HG03060 (cell line): Measurements from ENCODE around the gene MPG.

Experiments
- ATAC-seq: cut with Tn5 transposase; IDR thresholded peaks from one replicate; pipeline ENCODE4 v1.9.1; 2021; ENCODE audit warnings: low read depth, moderate number of reproducible peaks; ENCODE audit not compliant: unreplicated experiment

MPG gene

DNA sequence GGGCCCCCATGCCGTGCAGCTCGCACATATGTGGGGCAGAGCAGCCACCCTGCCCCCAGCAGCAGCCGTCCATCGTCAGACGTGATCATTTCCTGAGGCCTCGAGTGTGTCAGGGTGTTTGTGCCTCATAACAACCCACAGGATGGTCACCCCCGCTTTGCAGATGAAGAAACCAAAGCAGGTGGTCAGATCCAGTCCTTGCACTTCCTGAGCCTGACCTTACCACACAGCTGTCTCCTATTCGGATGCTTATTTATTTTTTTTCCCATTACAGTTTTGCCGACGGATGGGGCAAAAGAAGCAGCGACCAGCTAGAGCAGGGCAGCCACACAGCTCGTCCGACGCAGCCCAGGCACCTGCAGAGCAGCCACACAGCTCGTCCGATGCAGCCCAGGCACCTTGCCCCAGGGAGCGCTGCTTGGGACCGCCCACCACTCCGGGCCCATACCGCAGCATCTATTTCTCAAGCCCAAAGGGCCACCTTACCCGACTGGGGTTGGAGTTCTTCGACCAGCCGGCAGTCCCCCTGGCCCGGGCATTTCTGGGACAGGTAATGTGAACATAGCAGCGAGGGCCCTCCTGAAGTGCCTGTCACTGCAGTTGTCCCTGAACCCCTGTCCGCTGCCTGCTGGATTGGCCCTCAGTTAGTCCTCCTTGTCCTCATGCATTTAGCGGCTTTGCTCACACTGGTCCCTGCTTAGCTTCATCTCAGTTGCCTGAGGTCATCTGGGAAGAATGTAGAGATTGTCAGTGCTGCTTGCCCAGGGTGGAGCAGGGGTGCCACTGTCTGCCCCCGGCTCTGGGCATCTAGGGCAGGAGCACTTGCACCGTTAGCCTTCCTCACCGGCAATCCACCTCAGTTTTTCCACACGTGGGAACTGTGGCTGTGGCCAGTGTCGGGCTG, 1.4 kb downstream of the MPG start:
- no peak for ATAC-seq

DNA sequence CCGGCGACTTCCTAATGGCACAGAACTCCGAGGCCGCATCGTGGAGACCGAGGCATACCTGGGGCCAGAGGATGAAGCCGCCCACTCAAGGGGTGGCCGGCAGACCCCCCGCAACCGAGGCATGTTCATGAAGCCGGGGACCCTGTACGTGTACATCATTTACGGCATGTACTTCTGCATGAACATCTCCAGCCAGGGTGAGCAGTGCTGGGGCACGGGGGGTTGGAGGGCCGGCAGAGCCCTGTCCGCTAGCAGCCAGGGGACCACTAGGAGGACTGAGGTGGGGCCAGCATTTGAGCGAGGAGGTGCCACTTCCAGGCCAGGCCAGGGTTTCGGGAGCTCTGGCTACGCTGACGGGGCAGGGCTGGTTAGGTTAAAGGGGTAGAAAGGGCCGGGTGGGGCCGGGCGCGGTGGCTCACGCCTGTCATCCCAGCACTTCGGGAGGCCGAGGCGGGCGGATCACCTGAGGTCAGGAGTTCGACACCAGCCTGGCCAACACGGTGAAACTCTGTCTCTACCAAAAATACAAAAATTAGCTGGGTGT, 5.1 kb downstream of the MPG start:
- no peak for ATAC-seq

DNA sequence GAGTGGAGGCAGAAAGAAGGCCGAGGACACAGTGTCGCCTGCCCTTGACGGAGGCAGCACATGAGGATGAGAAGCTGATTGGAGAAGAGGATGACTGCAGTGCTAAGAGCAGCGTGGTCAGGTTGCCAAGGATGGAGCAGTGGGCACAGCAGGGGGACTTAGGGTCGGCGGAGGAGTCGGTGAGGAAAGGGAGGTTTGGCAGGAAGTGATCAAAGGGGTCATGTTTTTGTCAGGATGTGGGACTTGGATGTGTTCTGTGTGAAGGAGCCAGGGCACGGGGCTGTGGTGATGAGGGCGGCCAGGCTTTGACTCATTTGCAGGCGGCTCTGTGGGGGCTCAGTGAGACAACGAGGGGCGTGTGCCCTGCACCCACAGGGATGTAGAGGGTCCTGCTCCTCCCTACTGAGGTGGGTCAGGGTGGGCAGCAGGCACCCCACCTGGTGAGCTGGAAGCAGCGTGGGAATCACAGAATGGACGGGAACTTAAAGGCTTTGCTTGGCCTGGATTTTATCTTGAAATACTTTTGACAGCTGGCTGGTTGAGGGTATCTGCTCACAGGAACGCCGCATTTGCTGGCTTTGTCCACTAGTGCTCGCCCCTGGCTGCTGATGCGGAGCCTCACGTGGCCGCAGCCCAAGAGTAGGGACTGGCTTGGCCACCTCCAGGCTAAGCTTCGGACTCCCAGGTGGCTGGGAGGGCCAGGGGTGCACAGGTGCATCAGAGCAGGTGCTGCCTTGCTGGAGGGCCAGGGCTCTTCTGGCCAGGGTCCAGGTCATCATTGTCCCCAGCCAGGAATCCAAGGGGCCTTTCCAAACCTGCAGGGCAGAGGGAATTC, 6.0 kb downstream of the MPG start:
- ATAC-seq, result no peak

DNA sequence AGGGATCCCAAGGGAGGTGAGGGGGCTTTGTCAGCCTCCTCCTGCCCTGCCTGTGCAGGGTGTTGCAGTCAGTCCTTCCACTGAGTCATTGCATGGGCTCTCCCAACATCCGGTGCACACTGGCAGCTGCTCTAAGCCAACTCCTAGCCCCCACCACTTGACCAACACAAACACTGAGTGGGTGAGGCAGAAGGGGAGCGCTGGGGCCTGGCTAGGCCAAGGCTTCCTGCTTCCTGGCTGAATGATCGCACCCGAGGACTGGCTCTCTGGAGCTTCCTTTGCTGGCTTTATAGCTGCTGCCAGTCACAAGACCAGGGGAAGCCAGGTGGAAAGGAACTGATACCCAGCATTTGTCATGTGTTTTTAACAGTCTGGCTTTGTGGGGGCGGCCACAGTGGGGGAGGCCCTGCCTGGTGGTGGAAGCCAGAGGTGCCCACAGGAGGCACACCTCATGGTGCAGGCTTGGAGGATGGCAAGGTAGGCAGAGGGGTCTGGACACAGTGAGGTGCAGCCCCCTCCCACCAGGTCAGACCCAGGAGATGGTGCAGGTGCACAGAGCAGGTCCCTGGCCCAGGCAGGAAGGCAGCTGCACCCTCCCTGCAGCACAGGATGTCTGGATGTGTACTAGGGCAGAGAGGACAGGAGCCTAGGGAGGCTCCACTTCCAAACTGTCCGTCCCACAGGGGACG, 6.8 kb downstream of the MPG start:
- ATAC-seq, result peak; percentile 76

DNA sequence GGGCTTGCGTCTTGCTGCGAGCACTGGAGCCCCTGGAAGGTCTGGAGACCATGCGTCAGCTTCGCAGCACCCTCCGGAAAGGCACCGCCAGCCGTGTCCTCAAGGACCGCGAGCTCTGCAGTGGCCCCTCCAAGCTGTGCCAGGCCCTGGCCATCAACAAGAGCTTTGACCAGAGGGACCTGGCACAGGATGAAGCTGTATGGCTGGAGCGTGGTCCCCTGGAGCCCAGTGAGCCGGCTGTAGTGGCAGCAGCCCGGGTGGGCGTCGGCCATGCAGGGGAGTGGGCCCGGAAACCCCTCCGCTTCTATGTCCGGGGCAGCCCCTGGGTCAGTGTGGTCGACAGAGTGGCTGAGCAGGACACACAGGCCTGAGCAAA, 7.4 kb downstream of the MPG start:
- ATAC-seq, result no peak

DNA sequence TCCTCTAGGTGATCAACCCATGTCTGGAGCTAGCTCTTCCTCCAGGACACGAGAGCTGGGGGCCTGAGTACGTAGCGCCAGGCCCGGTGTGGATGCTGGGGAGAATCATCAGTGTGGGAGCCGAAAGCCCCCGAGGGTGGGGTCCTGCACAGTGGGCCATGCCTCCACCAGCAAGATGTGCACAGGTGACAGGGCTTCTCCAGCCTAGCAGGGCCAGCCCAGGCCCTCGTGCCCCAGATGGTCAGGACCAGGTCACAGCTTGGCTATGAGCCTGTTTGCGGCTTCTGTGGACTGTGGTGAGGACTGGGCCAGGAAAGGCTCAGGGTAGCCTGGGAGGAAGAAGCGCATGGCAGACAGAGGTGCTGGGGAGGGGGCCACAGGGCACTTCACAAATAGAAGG, 7.8 kb downstream of the MPG start:
- ATAC-seq, result no peak

DNA sequence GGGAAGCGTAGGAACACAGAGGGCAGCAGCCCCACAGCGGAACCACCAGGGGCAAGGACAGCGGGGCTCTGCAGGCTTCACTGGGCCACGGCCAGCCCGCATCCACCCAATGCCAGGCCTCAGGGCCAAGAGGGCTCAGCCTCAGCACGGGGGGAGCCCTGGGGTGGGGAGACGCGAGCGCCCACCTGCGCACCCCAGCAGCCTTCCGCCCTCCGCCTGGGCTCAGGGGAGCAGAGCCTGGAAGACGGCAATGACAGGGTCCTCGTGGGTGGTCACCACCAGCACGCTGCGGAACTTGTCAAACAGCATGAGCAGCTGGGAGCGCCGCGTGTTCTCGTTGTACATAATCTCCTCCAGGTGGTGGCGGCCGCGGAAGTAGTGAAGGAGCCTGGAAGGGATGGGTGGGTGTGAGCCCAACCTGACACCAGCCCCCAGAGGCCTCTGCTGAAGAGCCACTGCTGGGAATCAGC, 8.5 kb downstream of the MPG start:
- ATAC-seq, result no peak

DNA sequence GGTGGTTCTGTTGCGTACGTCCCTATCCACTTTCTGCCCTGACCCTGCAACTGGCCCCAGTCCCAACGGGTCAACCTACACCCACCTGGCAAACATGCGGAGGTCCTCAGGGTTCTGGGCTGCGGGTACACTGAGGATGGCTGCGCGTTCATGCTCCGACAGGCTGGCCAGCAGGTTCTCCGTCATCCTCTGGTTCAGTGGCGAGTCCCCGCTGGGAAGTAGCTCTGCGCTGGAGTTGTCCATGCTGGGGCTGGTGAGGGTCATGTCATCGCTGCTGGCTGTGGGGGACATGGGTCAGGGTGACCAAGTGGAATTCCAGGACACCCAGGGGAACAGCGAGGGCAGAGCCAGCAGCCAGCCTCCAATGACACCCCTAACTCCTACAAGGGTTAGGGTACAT, 10.6 kb downstream of the MPG start:
- ATAC-seq, result no peak

DNA sequence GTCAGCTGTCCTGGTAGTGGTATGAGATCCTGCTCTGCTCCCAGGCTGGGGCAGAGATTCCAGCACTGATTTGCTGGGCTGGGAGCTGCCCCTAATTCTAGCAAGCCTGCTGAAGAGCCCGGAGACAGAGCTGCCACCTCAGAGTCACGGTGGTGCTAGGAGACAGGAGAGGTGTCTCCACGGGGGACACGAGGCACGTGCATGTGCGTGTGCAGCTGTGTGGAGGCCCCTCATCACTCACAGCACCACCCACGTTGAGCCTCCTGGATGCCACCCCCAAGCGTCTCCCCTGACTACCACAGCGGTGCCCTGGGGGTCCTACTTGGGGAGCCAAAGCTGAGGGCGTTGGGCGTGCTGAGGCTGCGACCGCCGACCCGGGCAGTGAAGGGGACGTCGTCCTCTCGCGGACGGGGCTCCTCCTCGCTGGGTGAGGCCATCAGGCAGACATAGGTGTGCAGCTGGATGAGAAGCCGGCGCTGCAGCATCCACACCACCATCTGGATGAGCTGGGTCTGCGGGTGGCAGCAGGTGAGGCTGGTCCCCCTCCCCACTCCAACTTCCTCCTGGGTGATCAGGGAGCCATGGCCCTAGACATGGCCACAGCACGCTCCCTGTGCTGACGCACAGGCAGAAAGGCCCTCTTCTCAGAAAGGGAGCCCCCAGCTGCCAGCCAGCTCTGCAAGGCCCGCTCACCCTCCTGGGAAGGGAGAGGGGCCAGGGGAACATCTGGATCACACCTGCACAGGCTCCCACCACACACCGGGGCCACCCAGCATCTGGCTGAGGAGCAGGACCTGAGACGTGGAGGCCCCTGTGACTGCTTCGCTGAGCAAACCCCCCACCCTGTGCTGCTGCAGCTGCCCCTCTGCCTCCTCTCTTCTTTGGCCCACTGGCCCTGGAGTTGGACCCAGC, 11.6 kb downstream of the MPG start:
- no peak for ATAC-seq

DNA sequence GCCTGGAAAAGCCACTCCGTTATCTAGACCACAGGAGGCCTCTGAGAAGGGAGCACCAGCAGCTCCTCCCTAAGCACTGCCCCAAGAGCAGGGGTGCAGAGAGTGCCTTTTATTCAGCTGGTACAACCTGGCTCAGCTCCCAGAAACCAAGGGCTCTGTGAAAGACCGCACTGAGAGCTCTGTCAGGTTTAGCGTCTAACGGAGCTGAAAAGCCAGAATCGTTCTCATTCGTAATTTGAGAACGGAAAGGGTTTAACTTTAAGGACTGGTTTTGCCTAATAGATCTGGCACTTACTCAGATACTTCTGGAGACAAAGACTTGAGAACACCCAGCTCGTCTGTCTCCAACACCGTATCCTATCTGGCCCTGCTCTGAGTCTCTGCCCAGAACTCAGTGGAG, 13.5 kb downstream of the MPG start:
- ATAC-seq, result no peak

DNA sequence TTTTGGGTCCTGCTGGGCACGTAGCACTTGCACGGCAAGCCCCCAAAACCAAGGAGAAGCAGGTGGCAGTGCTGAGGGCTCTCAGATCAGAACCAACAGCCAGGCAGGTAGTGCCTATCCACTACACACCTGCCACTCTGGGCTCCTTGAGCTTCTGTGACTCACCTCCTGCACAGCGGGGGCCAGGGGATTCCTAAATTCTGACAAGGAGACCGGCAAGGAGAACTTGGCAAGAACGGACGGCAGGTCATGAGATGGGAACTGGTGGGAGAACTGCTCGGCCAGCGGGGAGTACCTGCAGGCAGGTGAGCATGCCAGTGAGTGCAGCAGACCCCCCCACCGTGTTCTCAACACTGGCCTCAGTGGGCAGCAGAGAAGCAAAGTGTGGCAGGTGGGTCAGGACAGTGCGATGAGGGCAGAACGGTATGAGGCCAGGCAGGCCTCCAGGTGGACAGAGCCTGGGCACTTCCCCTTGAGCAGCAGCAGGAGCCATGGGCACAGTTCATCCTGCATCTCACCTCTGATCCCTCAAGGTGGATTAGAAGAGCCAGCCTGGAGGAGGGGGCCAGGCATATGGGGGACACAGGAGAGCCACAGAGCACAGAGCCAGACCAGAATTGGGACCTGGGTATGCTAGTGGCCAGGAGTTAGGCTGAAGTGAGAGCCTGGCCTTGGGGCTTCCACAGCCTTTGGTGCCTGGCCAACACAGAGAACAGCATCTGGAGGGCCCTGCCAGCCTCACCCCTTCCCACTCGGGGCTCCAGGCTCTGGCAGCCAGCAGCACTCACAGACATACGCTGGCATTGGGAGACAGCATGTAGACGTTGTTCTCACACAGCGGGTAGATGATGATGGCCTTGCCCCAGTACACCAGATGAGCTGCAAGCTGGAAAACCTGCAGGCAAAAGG, 14.7 kb downstream of the MPG start:
- ATAC-seq, result no peak

DNA sequence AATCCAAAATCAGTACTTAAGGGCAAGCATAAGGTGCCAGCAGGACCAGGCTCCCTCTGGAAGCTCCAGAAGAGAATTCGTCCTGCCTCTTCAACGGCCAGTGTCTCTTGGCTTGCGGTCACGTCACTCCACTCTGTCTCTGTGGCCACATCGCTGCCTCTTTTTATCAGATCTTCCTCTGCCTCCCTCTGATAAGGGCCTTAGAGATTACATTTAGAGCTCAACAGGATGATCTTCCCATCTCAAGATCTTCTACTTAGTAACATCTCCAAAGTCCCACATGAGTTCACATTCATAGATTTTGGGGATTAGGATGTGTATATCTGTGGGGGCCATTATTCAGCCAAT, 16.9 kb downstream of the MPG start:
- no peak for ATAC-seq

DNA sequence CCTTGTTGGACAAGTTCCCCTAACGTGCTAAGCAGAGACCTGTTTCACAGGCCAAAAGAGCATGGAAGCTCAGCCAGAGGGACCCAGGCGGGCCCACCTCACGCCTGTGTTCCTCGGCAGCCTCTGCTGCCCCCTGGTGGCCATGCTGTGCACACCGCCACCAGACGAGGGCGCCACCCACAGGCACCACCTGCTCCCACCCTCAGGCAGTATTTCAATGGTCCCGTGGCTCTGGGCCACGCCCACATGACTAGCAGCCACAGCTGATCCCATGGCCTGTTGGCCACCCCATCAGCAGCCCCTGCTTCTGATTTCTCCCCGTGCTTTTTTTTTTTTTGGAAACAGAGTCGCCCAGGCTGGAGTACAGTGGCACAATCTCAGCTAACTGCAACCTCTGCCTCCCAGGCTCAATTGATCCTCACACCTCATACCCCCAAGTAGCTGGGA, 18.9 kb downstream of the MPG start:
- no peak for ATAC-seq

DNA sequence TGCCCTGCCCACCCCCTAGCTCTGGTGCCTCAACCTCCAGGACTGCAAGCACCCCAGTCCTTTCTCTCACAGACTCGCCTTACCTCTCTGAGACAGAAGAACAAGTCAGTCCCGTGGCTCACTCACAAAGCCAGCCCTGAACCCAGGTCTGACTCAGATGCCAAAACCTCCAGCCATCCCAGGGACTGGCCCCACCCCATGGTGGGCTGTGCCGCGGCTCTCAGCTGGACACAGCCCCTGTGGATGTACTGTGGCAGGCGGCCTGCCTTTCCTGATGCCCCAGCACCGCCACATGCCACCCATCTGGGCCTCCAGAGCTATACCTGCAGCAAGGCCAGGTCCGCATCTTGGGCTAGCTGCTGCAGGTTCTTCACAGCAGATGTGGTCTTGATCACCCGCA, 19.8 kb downstream of the MPG start:
- no peak for ATAC-seq

DNA sequence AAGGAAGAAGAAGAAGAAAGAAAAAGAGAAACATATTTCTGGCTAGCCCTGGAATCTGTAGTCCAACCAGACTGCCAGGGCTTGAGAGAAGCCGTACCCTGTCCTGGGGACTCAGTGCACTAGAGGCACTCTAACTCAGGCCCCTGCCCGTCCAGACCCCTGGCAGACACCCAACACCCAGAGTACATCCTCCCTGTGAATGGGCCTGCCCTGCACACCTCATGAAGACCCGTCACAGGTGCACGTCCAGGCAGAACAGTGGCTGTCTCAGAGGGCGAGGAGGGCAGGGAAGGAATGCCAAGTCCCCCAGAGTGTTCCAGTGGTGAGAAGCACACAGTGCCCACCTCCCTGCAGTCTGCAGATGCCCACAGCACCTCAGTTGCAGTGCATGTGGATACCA, 23.0 kb downstream of the MPG start:
- no peak for ATAC-seq

DNA sequence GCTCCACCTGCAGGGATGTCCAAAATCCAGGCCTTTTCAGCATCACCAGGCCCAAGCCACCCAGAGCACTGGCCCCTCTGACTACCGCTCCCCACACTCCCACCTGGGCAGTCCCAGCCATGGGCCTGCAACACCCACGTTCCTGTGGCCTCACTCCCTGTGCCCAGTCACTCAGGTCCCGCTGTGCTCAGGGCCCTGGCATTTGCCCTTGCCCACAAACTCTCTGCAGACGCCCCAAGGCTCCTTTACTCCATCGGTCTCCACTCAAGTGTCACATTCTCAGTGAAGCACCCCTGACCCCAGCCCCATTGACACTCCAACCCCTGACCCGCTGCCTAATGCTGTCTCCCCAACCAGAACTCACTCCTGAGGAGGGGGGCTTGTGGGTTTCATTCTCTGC, 23.6 kb downstream of the MPG start:
- ATAC-seq, result no peak

DNA sequence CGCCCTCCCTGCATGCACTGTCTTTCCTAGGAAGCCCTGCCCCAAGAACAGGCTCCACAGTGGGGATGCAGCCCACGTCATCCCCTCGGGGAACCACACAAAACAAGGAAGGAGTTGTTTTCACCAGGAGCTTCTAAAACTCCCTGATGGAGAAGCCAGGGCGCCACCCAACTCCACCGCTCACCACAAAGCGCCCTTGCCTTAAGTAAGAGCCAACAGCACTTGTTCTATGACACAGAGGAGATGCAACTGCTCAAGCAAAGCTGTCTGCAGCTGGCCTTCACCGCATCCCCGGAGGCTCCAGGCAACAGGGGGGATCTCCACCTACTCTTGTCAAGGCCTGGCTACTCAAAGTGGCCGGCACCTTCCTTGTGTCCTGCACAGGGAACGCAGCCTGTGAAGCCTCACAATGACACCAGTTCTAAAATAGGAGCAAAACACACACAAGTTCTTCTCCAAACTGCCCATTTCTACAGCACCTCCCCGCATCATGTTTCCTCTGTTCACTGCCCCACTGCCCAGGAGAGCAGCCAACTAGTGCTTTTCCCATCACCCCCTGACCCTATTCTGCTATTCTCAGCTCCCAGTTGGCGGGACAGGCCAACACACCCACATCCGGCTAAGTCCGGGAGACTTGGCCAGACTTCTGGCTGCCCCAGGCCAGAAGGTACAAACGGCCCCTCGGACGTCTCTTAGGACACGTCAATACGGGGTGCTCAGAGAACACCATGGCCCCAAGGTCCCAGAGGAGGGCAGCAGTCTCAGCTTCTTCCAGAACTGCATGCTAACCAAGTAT, 24.2 kb downstream of the MPG start:
- no peak for ATAC-seq

DNA sequence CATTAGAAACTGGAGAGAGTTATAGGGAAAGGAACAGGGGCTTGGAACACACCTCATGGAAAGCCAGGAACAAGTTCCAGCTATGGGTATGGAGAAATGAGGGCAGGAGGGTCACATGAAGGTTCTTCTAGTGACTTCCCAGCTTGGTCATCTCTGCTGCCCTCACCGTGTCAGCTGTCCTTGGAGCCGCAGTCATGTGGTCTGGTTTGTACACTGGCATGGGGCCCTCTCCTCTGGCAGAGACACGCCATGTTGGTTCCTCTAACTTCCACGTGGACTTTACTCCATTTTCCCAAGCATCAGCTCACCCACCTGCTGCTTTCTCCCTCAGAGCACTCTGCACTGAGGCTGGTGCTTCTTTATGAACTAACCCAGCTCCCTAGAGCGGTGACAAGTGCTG, 26.3 kb downstream of the MPG start:
- no peak for ATAC-seq
